Immature natural killer cell (primary cell): ENCODE measurements around the gene GSK3B. TPM values are rescaled to one million over a fixed set of nuclear protein-coding genes. Genes with fewer than 3 reads are reported as not detected.
A peak's percentile ranks its signal among the peaks of the same experiment; 100 is the strongest.

Source experiments
- DNase-seq, 3 donors: peaks; one replicate each; pipeline ENCODE4 v3.0.0; 2022; ENCODE audit warnings: mixed read lengths in 1 of 3
- H3K27ac Mint-ChIP-seq, 6 donors: one replicate each; pipeline ENCODE4 v1.8.0; 2020; ENCODE audit warnings: mixed read lengths in 6 of 6, mild to moderate bottlenecking in 5 of 6, inconsistent platforms in 4 of 6, moderate library complexity in 3 of 6
- H3K27me3 Mint-ChIP-seq, 3 donors: one replicate each; pipeline ENCODE4 v1.8.0; 2020 to 2021; ENCODE audit warnings: low read depth in 3 of 3, mild to moderate bottlenecking in 3 of 3, mixed read lengths in 3 of 3, moderate library complexity in 3 of 3, inconsistent platforms in 1 of 3
- H3K36me3 Mint-ChIP-seq, 3 donors: one replicate each; pipeline ENCODE4 v1.8.0; 2020; ENCODE audit warnings: mixed read lengths in 3 of 3, inconsistent platforms in 2 of 3, mild to moderate bottlenecking in 2 of 3
- H3K4me1 Mint-ChIP-seq, 2 donors: one replicate each; pipeline ENCODE4 v1.8.0; 2020; ENCODE audit warnings: inconsistent platforms in 2 of 2, mild to moderate bottlenecking in 2 of 2, mixed read lengths in 2 of 2, moderate library complexity in 1 of 2
- H3K4me3 Mint-ChIP-seq, 5 donors: one replicate each; pipeline ENCODE4 v1.8.0; 2020; ENCODE audit warnings: mild to moderate bottlenecking in 5 of 5, mixed read lengths in 5 of 5, inconsistent platforms in 3 of 5, moderate library complexity in 3 of 5
- H3K9me3 Mint-ChIP-seq, 6 donors: one replicate each; pipeline ENCODE4 v1.8.0; 2020; ENCODE audit warnings: mild to moderate bottlenecking in 6 of 6, mixed read lengths in 6 of 6, inconsistent platforms in 4 of 6, moderate library complexity in 3 of 6
- polyA plus RNA-seq, 3 donors: library from polyadenylated mRNA; unstranded; fragments of 300-500 nt; fragmentation: Illumina TruSeq; gene quantifications; one replicate each; pipeline ENCODE4 v1.2.3, GENCODE V29; 2021

GSK3B gene
- polyA plus RNA-seq, 3 donors from 2014 or later = 11.9 to 26.6 (median 20.0) TPM

GRCh38 chr3:119924111-119925094 is 169.8 kb downstream of the GSK3B start:
- Mint-ChIP-seq H3K27me3 (no peaks in the 10 kb centered on the region), H3K9me3 (no peaks in the 10 kb centered on the region), H3K4me3 (no peak overlapping the region), H3K36me3 (peaks cover 3 to 12% (median 4%) of the 10 kb centered on the region in 3 donors), H3K27ac (peak overlapping the region in 1 of 6 donors; percentile 16), H3K4me1 (peaks cover 19 to 28% of the 10 kb centered on the region in 2 donors)
- DNase-seq = no peak

GRCh38 chr3:119918992-119919933 is 175.0 kb downstream of the GSK3B start:
- DNase-seq = no peak
- H3K4me1 Mint-ChIP-seq = peaks cover 24 to 35% of the 10 kb centered on the region in 2 donors
- peak overlapping the region in 1 of 5 donors; percentile 23 for H3K4me3 Mint-ChIP-seq
- H3K36me3 Mint-ChIP-seq = peaks cover 9 to 17% (median 12%) of the 10 kb centered on the region in 3 donors
- H3K9me3 Mint-ChIP-seq = no peaks in the 10 kb centered on the region
- H3K27me3 Mint-ChIP-seq = peaks cover 0 to 2% (median 0%) of the 10 kb centered on the region in 3 donors
- H3K27ac Mint-ChIP-seq = peak overlapping the region in 5 of 6 donors; percentile 11 to 46 (median 36)

DNA sequence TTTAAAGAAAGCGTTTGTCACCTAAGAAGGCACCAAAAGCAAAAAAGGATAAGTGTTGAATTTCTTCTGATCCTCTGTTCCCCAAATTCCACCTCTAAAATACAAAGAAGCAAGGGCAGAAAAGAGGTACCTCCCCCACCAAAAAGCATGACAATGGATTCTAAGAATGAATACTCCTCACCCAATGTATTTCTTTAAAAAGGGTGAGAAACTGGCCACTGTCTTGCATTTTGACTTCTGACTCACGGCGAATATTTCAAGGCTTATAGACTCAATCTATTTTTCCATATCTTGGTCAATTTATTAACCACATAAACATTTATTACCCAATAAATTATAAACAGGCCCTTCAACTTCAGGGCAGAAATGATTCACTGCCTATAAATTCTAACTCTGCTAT is 181.2 kb downstream of the GSK3B start:
- peaks cover 25 to 44% of the 10 kb centered on the region in 2 donors for H3K4me1 Mint-ChIP-seq
- peak overlapping the region in 1 of 6 donors; percentile 33 for H3K27ac Mint-ChIP-seq
- DNase-seq = no peak
- H3K27me3 Mint-ChIP-seq = peaks cover 0 to 3% (median 0%) of the 10 kb centered on the region in 3 donors
- H3K4me3 Mint-ChIP-seq = no peak overlapping the region
- H3K9me3 Mint-ChIP-seq = no peaks in the 10 kb centered on the region
- peaks cover 19 to 31% (median 24%) of the 10 kb centered on the region in 3 donors for H3K36me3 Mint-ChIP-seq

- H3K4me3 Mint-ChIP-seq = no peak overlapping the region
- H3K27me3 Mint-ChIP-seq = peaks cover 0 to 3% (median 0%) of the 10 kb centered on the region in 3 donors
- peak overlapping the region in 3 of 6 donors; percentile 36 to 75 (median 65) for H3K27ac Mint-ChIP-seq
- no peaks in the 10 kb centered on the region for H3K9me3 Mint-ChIP-seq
- H3K36me3 Mint-ChIP-seq = peaks cover 19 to 31% (median 24%) of the 10 kb centered on the region in 3 donors
- peaks cover 25 to 51% of the 10 kb centered on the region in 2 donors for H3K4me1 Mint-ChIP-seq
- DNase-seq = no peak
Observed at GRCh38 chr3:119912220-119912619, 182.0 kb downstream of the GSK3B start.

DNA sequence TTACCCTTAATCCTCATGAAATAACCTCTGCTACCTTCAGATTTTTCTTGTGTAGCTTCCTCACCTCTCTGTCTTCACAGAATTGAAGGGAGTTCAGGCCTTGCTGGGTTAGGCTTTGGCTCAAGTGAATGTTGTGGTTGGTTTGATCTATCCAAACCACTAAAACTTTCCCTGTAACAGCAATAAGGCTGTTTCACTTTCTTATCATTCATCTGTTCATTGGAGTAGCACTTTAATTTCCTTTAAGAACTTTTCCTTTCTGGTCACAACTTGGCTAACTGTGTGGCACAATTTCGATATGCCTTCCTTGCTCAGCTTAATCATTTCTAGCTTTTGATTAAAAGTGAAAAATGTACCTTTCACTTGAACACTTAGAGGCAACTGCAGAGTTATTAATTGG is 182.5 kb downstream of the GSK3B start:
- H3K27ac Mint-ChIP-seq = peak overlapping the region in 3 of 6 donors; percentile 5 to 75 (median 65)
- peaks cover 19 to 31% (median 24%) of the 10 kb centered on the region in 3 donors for H3K36me3 Mint-ChIP-seq
- DNase-seq = peak in 2 of 3 donors; percentile 5 to 9
- H3K27me3 Mint-ChIP-seq = peaks cover 0 to 3% (median 0%) of the 10 kb centered on the region in 3 donors
- H3K9me3 Mint-ChIP-seq = no peaks in the 10 kb centered on the region
- peaks cover 23 to 49% of the 10 kb centered on the region in 2 donors for H3K4me1 Mint-ChIP-seq
- H3K4me3 Mint-ChIP-seq = peak overlapping the region in 1 of 5 donors; percentile 22

- Mint-ChIP-seq H3K4me1 (peaks cover 0 to 6% of the 10 kb centered on the region in 2 donors), H3K27ac (no peak overlapping the region), H3K9me3 (no peaks in the 10 kb centered on the region), H3K4me3 (no peak overlapping the region), H3K27me3 (no peaks in the 10 kb centered on the region), H3K36me3 (peaks cover 5 to 18% (median 8%) of the 10 kb centered on the region in 3 donors)
- no peak for DNase-seq
Observed at GRCh38 chr3:119902061-119902460, 192.2 kb downstream of the GSK3B start.

- no peak for DNase-seq
- H3K27me3 Mint-ChIP-seq = no peaks in the 10 kb centered on the region
- peaks cover 5 to 18% (median 8%) of the 10 kb centered on the region in 3 donors for H3K36me3 Mint-ChIP-seq
- H3K27ac Mint-ChIP-seq = no peak overlapping the region
- H3K4me3 Mint-ChIP-seq = no peak overlapping the region
- no peaks in the 10 kb centered on the region for H3K9me3 Mint-ChIP-seq
- peaks cover 0 to 6% of the 10 kb centered on the region in 2 donors for H3K4me1 Mint-ChIP-seq
Observed at GRCh38 chr3:119901148-119901547, 193.1 kb downstream of the GSK3B start.

- peaks cover 0 to 6% of the 10 kb centered on the region in 2 donors for H3K4me1 Mint-ChIP-seq
- H3K27ac Mint-ChIP-seq = no peak overlapping the region
- no peaks in the 10 kb centered on the region for H3K27me3 Mint-ChIP-seq
- H3K9me3 Mint-ChIP-seq = no peaks in the 10 kb centered on the region
- H3K36me3 Mint-ChIP-seq = peaks cover 0 to 14% (median 4%) of the 10 kb centered on the region in 3 donors
- H3K4me3 Mint-ChIP-seq = no peak overlapping the region
- no peak for DNase-seq
Observed at GRCh38 chr3:119899192-119899511, 195.1 kb downstream of the GSK3B start.

- Mint-ChIP-seq H3K36me3 (peaks cover 0 to 12% (median 2%) of the 10 kb centered on the region in 3 donors), H3K4me1 (peaks cover 0 to 3% of the 10 kb centered on the region in 2 donors), H3K27ac (peak overlapping the region in 1 of 6 donors; percentile 48), H3K27me3 (peaks cover 0 to 2% (median 0%) of the 10 kb centered on the region in 3 donors), H3K4me3 (no peak overlapping the region), H3K9me3 (no peaks in the 10 kb centered on the region)
- DNase-seq = no peak
Observed at GRCh38 chr3:119898478-119899191, 195.6 kb downstream of the GSK3B start.

GRCh38 chr3:119894195-119894594 is 200.1 kb downstream of the GSK3B start:
- H3K27me3 Mint-ChIP-seq = peaks cover 0 to 6% (median 0%) of the 10 kb centered on the region in 3 donors
- peaks cover under 1 to 3% (median 2%) of the 10 kb centered on the region in 6 donors for H3K9me3 Mint-ChIP-seq

DNA sequence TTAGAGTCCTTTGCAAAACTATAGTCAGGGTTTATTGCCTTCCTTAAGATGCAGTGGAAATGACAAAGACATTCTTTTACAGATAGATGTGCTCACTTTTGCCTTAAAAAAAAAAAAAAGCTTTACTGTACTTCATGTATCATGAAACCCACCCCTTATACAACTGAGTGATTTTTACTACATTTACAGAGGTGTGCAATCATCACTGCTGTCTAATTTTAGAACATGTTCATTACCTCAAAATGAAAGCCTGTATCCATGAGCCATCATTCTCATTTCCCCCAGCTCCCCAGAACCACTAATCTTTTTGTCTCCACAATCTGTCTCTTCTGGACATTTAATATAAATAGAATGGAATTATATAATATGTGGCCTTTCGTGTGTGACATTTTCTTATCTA is 200.5 kb downstream of the GSK3B start:
- Mint-ChIP-seq H3K4me1 (peaks cover 7 to 11% of the 10 kb centered on the region in 2 donors), H3K4me3 (no peak overlapping the region), H3K27me3 (peaks cover 0 to 8% (median 0%) of the 10 kb centered on the region in 3 donors), H3K36me3 (peaks cover 10 to 16% (median 14%) of the 10 kb centered on the region in 3 donors), H3K9me3 (peaks cover 3 to 8% (median 7%) of the 10 kb centered on the region in 6 donors), H3K27ac (no peak overlapping the region)
- DNase-seq = no peak

More at GRCh38 chr3:119894195-119894594, 200.1 kb downstream of the GSK3B start:
- peaks cover 6 to 14% (median 10%) of the 10 kb centered on the region in 3 donors for H3K36me3 Mint-ChIP-seq
- peaks cover 7 to 11% of the 10 kb centered on the region in 2 donors for H3K4me1 Mint-ChIP-seq
- H3K27ac Mint-ChIP-seq = no peak overlapping the region
- H3K4me3 Mint-ChIP-seq = no peak overlapping the region
- no peak for DNase-seq

DNA sequence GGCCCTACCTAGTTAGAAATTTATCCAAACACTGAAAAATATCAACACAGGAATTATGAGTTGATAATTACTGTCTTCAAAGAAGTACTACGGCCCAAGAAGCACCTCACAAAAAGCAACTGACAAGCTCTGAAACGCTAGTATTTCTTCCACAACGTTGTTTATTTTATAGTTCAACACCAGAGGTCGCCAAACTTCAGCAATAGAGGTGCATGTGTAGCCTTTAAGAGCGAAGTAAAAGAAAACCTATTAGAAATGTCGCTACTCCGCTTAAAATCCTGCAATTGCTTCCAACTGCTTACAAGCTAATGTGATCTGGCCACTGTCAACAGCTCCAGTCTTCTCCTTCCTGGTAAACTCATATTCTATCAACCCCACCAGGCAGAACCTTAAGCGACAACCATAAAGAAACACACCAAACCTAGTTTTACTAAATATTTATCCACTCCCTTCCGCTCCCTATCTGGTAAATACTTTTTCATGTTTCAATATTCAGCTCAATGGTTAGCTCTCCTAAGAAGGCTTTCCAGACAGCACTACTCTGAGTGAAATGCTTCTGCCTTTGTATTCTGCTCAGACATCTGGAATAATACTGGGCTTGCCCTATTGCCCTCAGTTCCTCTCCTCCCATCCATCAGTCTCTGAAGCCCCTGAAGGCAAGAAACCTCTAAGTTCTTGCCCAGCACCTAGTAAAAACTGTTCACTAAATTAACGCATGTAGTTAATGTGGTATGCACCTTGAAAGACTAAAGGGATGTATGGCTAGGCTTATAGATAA is 202.1 kb downstream of the GSK3B start:
- Mint-ChIP-seq H3K36me3 (peaks cover 24 to 30% (median 28%) of the 10 kb centered on the region in 3 donors), H3K27ac (peak overlapping the region in 1 of 6 donors; percentile 40), H3K4me3 (no peak overlapping the region), H3K4me1 (peaks cover 10 to 21% of the 10 kb centered on the region in 2 donors), H3K27me3 (peaks cover 0 to 8% (median 0%) of the 10 kb centered on the region in 3 donors), H3K9me3 (peaks cover 3 to 23% (median 17%) of the 10 kb centered on the region in 6 donors)
- peak; percentile 38 to 58 (median 52) for DNase-seq
